Stromal cell of bone marrow (primary cell): Measurements from ENCODE around the gene RBFOX1.

Source experiments
- DNase-seq: peaks from one replicate; pipeline ENCODE4 v3.0.0-alpha.2; 2012; ENCODE audit warnings: low read depth

The RBFOX1 gene

DNA sequence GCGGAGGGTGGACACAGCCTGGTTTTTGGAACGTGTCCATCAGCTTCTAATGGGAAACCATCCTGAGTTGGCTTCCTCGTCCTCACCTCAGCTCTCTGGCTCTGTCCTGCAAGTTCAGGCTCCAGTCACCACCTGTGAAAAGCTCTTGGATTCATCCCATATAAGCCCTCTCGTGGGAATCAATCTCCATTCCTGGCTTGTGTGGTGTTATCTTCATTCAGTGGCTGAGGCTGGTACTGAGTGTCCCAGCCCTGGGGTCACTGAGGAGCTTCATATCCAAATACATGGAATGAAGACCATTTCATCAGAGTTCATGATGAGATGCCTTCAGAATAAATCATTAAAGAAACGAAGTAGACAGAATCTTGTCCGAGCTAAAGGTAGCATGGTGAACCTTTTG, 189.2 kb downstream of the RBFOX1 start:
- no peak for DNase-seq

DNA sequence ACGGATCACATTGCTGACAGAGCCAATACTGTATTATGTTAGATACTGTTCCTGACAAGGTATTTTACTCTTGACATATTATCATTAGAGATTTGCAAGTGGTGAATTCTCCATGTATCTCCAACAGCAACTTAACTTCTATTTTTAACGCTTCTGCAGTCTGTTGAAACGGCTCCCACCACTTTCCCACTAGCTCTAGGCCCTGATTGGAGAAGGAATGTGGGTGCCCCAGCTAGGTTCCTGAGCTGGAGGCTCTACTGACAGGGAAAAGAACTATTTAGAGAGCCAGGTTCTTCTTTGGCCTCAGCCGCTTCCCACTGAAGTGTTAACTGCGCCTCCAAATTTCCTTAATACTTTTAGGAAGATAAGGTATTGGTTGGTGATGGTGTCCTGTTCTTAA, 191.8 kb downstream of the RBFOX1 start:
- DNase-seq = no peak

DNA sequence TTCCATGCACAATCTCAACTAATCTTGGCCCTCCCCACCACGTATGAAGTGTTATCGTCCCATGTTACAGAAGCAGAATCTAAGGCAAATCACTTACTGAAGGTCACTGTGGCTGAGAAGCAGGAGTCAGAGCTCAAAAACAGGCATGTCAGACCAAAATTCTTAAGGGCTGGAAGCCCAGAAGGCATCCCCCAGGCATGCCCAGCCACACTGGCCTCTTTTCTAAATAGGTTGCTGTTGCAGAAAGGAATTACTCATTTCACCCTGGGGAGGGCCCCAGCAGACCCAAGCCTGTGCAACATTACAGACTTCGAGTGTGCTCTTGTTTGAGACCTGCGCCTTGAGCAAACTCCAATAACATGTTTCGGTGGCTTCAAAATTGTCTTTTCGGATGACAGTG, 194.1 kb downstream of the RBFOX1 start:
- no peak for DNase-seq

DNA sequence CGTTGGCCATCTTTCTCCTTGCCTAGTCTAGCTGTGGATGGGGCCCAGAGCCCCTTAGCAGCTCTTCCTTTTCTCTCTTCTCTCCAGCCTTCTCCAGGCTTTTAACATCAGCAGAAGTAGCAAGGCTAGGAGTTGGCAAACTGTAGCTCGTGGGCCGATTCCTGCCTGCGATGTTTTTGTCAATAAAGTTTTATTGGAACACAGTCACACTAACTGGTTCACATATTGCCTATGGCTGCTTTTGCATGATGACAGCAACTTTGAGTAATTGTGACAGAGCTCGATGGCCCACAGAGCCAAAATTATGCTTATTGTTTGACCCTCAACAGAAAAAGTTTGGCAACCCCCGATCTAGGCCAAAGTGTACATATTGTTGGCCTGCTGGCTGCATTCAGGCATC, 199.9 kb downstream of the RBFOX1 start:
- no peak for DNase-seq

DNA sequence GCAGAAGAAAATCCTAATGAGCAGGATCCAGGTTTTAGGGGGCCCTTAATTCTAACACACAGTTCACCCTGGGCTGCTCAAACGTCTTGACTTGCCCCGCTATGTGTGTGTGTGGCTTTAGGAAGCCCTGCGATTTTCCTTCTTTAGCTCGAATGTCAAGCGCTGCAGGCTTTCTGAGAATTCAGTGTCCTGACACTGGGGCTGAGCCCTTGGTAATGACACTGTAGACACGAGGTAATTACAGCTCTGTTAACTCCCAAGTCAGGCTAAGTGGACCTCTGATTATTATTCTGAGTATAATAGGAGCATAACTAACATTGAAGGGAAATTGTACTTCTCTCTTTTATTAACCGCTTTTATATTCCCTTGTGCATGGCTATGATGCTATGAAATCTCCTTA, 202.1 kb downstream of the RBFOX1 start:
- DNase-seq = no peak

DNA sequence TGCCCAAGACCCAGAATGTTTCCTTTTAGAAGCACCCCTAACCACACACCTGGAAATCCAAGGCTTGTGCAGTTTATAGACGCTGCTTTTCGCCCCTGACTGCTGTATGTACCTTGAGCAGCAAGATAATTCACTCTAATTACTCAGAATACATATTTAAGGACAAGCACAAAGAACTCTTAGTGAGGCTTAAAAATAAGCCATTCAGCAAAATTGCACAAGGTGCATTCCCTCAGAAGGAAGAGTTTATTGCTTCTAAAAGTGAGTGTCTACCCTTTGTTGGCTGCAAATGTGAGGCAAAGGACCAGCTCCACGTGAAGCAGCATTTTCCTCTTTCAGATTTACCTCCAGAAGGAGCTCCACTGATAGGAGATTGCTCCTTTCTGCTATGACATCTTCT, 208.4 kb downstream of the RBFOX1 start:
- no peak for DNase-seq

DNA sequence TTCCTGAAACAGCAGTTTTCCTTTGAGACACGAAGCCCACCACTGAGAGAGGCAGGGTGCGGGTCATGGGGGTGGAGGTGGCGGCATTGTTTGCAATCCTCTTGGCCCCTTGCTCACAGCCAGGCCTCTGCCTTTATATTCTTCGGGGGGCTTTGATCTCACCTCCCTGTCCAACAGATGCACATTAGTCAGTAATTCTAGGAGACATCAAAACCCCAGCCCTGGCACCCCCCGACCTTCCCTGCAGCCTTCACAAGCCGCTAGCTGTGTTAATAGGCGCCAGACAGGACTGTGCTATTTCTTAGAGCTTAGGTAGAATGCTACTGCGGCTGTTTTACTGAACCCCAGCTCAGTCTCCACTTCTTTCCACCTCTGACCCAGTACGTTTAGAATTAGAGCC, 212.6 kb downstream of the RBFOX1 start:
- DNase-seq = no peak

DNA sequence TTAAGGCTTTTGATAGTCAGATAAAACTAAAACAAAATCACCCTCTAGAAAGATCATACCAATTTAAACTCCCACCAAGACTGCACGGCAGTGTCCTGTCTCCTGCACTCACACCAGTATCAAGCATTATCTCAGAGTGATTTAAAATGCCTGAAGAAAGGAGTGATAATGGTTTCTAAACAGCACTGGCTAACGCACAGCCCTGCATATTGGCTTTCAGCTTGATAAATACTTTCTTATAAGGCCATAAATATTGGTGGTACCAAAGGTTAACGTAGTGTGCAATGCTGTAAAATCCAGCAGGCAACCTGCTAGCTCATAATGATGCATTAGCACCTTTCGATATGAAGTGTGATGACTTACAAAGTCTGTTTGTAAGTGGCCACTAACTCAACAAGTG, 214.3 kb downstream of the RBFOX1 start:
- DNase-seq = no peak

DNA sequence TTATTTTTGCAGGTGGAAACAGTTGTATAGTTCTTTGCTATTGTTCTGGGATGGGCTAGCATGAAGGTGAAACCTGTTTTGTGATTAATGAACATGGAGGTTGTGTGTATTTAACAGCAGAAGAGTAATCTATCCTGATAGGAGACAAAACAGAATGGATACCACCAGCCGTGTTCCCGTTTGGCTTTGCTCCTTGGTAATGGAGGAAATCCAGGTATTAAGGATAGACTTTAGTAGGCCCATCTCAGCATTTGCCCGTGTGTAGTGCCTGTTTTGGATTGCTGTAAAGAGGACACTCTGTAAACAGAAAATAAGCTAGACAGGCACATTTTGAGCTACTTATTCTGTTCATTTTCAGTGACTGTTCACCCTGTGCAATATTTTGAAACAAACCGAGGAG, 215.1 kb downstream of the RBFOX1 start:
- DNase-seq = no peak

DNA sequence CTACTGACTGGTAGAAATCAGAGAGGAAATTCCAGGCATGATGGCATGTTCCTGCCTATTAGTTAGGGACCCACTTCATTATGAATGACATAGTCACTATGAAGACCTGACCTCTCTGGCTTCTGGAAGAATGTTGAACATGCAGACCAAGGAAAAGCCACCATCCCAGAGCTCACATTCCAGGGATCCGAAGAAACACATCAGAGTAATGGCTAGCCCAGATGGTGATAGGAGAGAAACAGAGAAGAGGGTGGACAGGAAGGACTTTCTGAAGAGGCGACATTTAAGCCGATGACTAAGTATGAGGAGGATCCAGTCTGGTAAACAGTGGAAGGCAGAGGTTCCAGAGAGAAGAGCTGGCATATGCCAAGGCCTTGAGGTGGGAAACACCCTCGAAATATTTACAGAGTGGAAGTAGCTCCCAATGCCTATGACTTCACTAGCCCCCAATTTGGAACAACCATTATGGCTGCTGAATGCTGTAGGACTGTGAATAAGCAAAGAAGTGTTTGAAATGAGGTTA, 216.2 kb downstream of the RBFOX1 start:
- no peak for DNase-seq

DNA sequence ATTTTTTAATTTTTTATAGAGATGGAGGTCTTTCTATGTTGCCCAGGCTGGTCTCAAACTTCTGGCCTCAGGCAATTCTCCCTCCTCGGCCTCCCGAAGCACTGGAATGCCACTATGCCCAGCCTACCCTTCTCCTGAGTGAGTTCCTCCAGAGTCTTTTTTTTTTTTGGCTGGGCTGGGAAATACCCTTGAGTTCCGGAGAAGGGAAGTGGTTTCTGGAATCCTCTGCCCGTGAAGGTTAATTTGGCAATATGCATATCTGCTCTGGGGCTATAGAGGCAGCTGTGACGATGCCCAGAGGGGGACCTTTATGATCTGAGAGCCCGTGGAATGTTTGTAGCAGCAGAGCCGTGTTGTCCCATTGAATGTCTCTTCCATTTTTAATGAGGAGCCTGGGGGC, 217.5 kb downstream of the RBFOX1 start:
- no peak for DNase-seq

DNA sequence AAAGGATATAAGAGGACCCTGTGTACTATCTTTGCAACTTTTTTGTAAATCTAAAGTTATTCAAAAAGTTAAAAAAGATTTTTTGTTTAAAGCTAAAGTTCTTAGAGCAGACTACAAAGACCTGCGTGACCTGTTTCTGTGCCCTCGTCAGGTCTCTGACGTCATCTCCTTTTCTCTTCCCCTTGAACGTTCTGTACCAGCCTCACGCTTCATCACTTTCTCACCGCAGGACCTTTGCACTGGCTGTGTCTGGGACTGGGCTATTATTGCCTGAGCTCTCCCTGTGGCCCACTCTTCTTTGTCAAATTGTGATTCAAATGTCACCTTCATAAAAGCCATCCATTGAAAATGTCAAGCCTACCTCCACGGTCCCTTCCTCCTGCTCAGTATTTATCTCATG, 222.8 kb downstream of the RBFOX1 start:
- DNase-seq = no peak

DNA sequence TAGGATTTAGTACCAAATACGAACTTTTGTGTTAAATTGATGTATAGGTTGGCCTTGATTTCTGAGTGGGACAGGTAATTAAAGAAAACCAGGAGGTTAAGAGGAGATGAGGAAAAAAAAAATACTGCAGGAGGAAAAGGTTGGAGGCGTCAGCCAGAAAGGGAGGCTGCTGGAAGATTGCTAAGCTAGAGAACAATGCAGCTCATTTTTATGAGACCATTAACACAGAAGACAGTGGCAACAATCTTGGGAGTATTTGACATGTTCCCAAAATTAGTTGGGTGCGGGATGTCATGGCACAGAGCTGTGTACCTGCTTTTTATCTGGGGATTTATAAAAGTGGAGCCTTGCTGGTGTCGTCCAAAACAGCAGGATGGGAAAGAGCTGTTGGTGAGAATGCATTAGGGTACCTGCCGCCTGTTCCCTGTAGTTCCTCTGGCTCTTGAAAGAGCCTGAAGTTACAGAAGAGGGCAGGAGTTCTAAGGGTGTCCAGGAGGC, 229.3 kb downstream of the RBFOX1 start:
- DNase-seq = no peak

DNA sequence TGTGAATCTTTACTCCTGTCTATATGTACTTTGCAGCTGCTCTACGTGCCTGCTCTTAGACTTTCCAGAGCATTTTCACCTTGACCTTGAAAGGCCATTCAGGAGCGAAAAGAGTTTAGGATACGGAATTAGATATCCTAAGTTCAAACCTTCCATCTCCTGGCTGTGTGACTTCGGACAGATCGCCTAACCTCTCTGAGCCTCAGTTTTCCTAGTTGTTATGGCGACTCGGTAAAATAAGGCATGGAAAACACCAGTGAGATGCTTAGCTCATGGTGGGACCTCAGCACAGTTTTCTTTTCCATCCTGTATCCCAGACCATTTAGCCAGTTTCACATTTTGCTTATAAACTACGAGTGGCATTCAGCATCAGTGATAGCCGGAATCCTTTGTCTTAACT, 233.7 kb downstream of the RBFOX1 start:
- no peak for DNase-seq

DNA sequence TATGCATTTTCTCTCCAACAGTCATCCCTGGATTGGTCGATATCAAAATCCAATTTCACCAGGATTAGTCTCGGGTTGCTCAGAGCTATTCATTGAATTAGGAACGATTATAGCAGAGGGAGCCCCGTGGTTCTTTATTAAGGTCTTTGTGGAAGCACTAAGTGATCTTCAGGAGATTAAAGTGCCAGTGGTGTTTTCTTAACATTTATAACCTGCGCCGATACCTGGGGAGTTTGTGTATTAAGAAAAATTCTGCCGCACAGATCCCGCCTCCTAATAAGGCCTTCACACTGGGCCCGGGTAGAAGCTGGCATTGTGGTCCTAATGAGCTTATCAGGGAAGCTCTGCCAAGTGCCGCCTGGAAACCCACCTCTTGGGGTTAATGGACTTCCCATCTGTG, 238.7 kb downstream of the RBFOX1 start:
- no peak for DNase-seq

DNA sequence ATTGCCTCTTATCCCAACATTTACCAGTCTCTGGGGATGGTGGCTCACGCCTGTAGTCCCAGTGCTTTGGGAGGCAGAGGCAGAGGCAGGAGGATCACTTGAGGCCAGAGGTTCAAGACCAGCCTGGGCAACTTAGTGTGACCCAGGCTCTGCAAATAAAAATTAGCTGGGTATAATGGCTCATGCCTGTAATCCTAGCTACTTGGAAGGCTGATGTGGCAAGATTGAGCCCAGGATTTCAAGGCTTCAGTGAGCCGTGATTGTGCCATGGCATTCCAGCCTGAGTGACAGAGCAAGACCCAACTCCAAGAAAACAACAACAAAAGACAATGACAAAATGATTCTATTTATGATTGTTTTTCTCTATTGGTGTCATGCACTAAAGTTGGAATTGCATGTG, 244.9 kb downstream of the RBFOX1 start:
- no peak for DNase-seq

DNA sequence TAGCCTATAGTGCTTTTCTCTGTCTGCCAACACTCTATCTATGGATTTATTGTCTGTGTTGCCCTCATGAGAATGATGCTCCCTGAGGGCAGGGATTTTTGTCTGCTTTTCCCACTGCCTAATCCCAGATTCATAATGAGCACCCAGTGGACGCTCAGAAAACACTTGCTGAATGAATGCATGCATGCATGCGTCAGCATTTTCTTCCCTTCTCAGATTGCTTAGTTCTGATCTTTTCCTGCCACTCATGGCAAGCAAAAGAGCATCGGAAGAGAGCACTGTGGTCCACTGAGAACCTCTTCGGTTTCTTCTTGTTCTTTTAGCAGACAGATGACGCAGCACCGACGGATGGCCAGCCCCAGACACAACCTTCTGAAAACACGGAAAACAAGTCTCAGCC, 246.8 kb downstream of the RBFOX1 start:
- DNase-seq = no peak

DNA sequence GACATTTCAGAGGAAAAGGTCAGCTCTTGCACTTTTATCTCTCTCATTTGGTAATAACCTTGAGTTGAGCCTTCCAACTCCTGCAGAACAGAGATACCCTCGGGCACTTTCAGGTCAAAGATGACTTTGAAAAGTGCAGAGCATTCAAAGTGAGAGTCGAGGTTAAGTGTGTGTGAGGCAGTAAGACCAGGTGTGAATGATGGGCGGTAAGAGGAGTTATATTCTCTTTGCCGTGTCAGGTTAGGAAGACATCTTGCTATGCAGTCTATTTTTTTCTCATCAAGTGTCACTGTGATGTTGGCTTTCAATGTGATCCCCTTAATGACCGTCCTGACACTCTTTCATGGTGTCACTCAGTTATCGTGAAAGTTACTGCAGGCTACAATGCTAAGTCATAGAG, 248.5 kb downstream of the RBFOX1 start:
- DNase-seq = no peak

DNA sequence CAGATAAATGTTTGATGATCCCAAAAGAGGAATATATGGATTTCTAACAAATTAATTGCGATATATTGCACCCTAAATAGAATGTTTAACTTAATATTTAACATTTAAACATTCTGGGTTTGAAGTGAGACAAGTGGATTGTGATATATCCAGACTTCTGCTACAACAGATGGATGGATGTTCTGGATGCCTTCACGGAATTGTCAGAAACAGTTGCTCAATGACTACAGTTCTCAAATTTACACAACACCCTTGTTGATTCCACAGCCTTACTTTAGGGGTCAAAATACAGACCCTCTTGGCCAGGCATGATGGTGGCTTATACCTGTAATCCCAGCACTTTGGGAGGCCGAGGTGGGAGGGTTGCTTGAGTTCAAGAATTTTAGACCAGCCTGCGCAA, 250.8 kb downstream of the RBFOX1 start:
- DNase-seq = no peak

DNA sequence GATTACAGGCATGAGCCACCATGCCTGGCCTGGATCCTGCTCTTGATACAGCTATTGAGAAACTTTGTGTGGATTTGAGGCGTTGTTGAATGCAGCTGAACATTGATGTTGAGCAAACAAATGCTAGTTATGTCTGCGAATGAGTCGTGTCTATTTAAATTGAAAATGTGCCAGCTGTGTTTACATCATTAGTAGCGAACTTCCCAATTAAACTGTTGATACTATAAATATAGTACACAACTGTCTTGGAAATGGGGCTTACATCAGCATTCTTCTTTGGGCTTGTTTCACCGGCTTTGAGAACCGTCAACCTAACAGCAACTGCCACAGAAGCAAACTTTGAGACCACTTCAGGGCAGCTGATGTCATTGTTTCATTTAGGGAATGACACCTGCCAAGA, 251.9 kb downstream of the RBFOX1 start:
- no peak for DNase-seq

DNA sequence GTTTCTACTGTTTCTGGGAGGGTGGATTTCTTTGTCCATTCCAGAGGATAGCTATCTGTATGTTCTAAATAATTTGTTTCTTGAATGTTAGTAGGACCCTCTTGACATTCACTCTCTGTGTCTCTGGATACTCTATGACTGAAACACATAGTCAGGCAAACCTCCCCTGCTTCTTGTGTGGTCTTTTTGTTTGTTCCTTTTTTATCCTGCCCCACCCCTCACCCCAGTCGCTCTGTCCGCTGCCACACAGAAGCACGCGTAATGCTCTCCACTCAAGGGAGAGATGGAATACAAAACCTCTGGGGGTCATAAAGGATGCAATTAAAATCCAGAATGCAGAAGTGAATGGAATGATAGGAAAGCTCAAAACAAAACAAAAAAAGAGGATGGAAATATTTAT, 253.1 kb downstream of the RBFOX1 start:
- no peak for DNase-seq

DNA sequence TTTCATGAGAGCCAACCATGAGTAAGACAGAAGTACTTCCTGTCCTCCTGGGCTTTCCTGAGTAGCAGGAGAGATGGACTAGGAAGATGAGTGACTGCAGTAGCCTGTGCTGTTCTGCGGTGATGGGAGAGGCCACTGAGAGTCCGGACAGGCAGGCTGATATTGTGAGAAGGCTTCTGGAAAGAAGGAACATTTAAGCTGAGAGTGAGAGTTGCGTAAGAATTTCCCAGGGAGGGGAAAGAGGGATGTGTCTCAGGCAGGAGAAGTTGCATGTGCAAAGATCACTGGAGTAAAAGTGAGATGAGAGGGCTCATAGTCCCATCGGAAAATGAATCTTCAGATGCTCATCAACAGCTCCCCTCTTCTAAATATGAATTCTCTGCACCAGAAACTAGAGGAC, 258.3 kb downstream of the RBFOX1 start:
- DNase-seq = no peak

DNA sequence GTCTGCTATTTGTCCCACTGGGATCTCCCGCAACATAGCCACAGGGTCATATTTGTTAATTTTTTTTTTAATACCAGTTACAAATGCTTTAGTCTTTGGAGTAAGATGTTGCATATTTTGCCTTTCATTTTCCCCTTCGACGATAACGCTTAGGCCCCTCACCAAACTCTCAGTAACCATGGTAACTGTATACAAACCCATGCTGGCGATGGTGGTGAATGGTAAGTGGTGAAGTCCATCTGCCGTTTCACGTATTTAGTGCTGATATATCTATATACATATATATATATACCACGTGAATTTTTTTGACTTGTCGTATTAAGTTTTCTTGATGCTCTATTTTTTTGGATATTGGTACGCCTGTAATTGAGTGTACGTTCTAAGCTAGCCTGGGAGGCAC, 263.7 kb downstream of the RBFOX1 start:
- DNase-seq = no peak

DNA sequence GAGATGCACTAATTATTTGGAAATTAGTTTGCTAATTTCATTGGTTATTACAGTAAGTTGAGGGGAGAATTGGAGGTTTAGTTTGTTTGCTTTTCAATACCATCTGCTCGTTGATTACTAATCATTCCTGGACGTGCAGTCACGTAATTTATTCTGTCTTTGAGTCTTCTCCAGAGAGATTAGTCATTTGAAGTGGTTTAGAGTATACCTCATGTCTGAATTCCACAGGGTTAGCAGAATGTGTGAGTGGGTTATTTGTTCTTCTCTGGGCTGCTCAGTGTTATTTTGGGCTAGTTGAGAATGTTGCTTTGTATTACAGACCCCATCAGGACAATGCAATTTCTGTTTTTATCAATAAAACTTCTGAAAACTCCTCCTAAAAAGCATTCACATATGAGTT, 265.0 kb downstream of the RBFOX1 start:
- no peak for DNase-seq

DNA sequence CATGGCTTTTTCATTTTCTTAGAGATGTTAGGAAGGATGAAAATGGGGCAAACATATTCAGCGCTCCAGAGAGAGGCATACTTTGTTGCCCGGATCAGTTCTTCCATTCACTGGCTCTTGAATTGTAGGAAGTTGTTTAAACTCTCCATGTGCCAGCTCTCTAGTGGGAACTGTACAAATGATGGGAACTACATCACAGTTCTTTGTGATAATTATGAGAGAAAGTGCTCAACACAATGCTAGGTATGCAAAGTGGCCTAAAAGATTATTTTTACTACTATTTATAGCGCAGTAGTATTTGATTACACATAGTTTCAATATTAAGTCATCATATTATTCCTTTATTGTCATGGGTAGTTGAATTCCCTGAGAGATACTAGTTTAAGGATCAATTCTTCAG, 268.5 kb downstream of the RBFOX1 start:
- DNase-seq = no peak
